ENCODE results near the gene RPS5. TPM values are rescaled to one million over a fixed set of nuclear protein-coding genes. Genes with fewer than 3 reads are reported as not detected.

Gene RPS5
- total RNA-seq, 1 experiment from 2014 or later = 1,400 TPM

- H3K27ac ChIP-seq (ENCODE audit: insufficient read length, low read depth, low read length) = no peak overlapping the region
- DNase-seq = peak; percentile 57
- peaks cover 3% of the 10 kb centered on the region for H3K79me1 ChIP-seq (ENCODE audit: insufficient read depth, low read depth, low read length, poor library complexity, severe bottlenecking)
- H3K27me3 ChIP-seq (ENCODE audit: insufficient read depth, low read length) = no peaks in the 10 kb centered on the region; the same call in 1 of the 2 replicates
- H3K18ac ChIP-seq (ENCODE audit: insufficient read length, low read depth, low read length) = peak overlapping the region; percentile 22
- Mint-ChIP-seq H3K36me3 (ENCODE audit: insufficient read depth in 1 of 3, low read depth in 3 of 3) (peaks cover 30 to 40% (median 33%) of the 10 kb centered on the region in 3 experiments; a peak in 6 of 7 replicates), H3K9me3 (no peaks in the 10 kb centered on the region), H3K4me3 (peak overlapping the region; percentile 55 to 69), H3K4me1 (peaks cover 10 to 16% of the 10 kb centered on the region in 2 experiments), H3K27ac (peak overlapping the region in 2 of 3 experiments; percentile 79 to 85; a peak in 4 of 7 replicates), H3K27me3 (ENCODE audit: low read depth) (peaks cover 14% of the 10 kb centered on the region)
- no peak overlapping the region for H3T11ph ChIP-seq (ENCODE audit: low read length)
- H2AFZ ChIP-seq (ENCODE audit: low read length) = no peak overlapping the region
- peaks cover 13% of the 10 kb centered on the region for H3K23me2 ChIP-seq (ENCODE audit: insufficient read length, low read depth, low read length, poor library complexity, severe bottlenecking)
- peaks cover 5% of the 10 kb centered on the region for H4K20me1 ChIP-seq (ENCODE audit: control insufficient read depth, insufficient read depth, insufficient read length)
- no peak overlapping the region for H3K56ac ChIP-seq (ENCODE audit: insufficient read length, low read depth, low read length)
- no peak for TF ChIP-seq CTCF (conservative IDR thresholded peaks at IDR 0.05)
- H3K4ac ChIP-seq (ENCODE audit: low read depth, low read length) = no peak overlapping the region
- H4K8ac ChIP-seq (replicated peaks; ENCODE audit: insufficient read length, low read depth, low read length) = no peak overlapping the region
- no peak overlapping the region for H3K14ac ChIP-seq (ENCODE audit: insufficient read depth, low read length)
- no peak overlapping the region for H4K91ac ChIP-seq (ENCODE audit: insufficient read length, low read depth, low read length)
- H2BK20ac ChIP-seq (ENCODE audit: low read depth, low read length, poor library complexity, severe bottlenecking) = no peak overlapping the region
- no CpG with 5 or more reads among the region's 75 CpGs for WGBS (ENCODE audit: extremely low coverage, insufficient read length, low lambda C conversion rate)
- no peak overlapping the region for H3K9ac ChIP-seq (ENCODE audit: extremely low read depth, insufficient read length, low read length)
- no peaks in the 10 kb centered on the region for H3K79me2 ChIP-seq (ENCODE audit: insufficient read depth, low read length)
- no peak overlapping the region for H2AK5ac ChIP-seq (ENCODE audit: insufficient read length, low read length)
- no peak overlapping the region for H2BK15ac ChIP-seq (ENCODE audit: low read depth, low read length)
- no peak overlapping the region for H3K23ac ChIP-seq (ENCODE audit: insufficient read length, low read depth, low read length)
- H3K9me3 ChIP-seq (ENCODE audit: control insufficient read depth, low read depth, low read length) = no peaks in the 10 kb centered on the region
- peak overlapping the region; percentile 30 for H3K4me2 ChIP-seq (ENCODE audit: insufficient read depth, insufficient read length, low read length)
- no peak overlapping the region for H4K5ac ChIP-seq (ENCODE audit: insufficient read length, low read depth, low read length)
- H2BK12ac ChIP-seq (ENCODE audit: insufficient read length, low read depth, low read length) = no peak overlapping the region
- H3K4me1 ChIP-seq (ENCODE audit: insufficient read depth, low read length) = no peaks in the 10 kb centered on the region
- no peak overlapping the region for H2BK5ac ChIP-seq (ENCODE audit: insufficient read length, low read length)
- no peak overlapping the region for H2BK120ac ChIP-seq (ENCODE audit: low read depth, low read length, poor library complexity, severe bottlenecking)
Measured at GRCh38 chr19:58395979-58396627, 9.0 kb downstream of the RPS5 start.

Data from H9 (cell line).